HepG2 (cell line): Measurements from ENCODE around the gene RHAG.

Experiments
- CTCF ChIP-seq: sonication (generic); formaldehyde crosslinking; IDR thresholded peaks from 2 replicates; pipeline ENCODE4 v1.5.0; 2020; ENCODE audit warnings: mild to moderate bottlenecking, missing genetic modification reagents, moderate library complexity
- GABPA ChIP-seq, 2 experiments: IDR thresholded peaks; 2 replicates each; pipeline ENCODE4 v1.6.1; 2011 to 2016; ENCODE audit warnings: low read depth in 2 of 2, low read length in 1 of 2, missing biosample characterization in 1 of 2, missing genetic modification characterization in 1 of 2
- HNRNPH1 ChIP-seq: fragments of 200-400 bp; formaldehyde crosslinking; optimal IDR thresholded peaks from 2 replicates; pipeline ENCODE3; 2017; ENCODE audit warnings: mild to moderate bottlenecking, low read depth, low read length
- POLR2A ChIP-seq, 2 experiments: IDR thresholded peaks; 2 replicates each; pipeline ENCODE4 v1.6.1; 2011; ENCODE audit warnings: low read depth in 2 of 2, low read length in 2 of 2, mild to moderate bottlenecking in 1 of 2, moderate library complexity in 1 of 2; ENCODE audit not compliant: insufficient read depth in 1 of 2
- PREB ChIP-seq: sonication (generic); formaldehyde crosslinking; IDR thresholded peaks from 2 replicates; pipeline ENCODE4 v1.4.0; 2020; ENCODE audit warnings: missing genetic modification reagents
- RELA ChIP-seq: sonication (generic); formaldehyde crosslinking; IDR thresholded peaks from 2 replicates; pipeline ENCODE4 v1.4.0; 2020; ENCODE audit warnings: missing genetic modification reagents
- RFX5 ChIP-seq: IDR thresholded peaks from 2 replicates; pipeline ENCODE4 v1.6.1; 2011; ENCODE audit warnings: low read depth, low read length, improper control_type of control experiment
- TBX2 ChIP-seq: sonication (generic); formaldehyde crosslinking; IDR thresholded peaks from 2 replicates; pipeline ENCODE4 v1.5.0; 2020; ENCODE audit warnings: missing genetic modification reagents, mild to moderate bottlenecking, borderline replicate concordance
- YY1 ChIP-seq: IDR thresholded peaks from 2 replicates; pipeline ENCODE4 v1.6.1; 2011; ENCODE audit warnings: low read length, low read depth, moderate library complexity, mild to moderate bottlenecking; ENCODE audit not compliant: insufficient read depth, insufficient replicate concordance
- ZNF326 ChIP-seq: sonication (generic); formaldehyde crosslinking; IDR thresholded peaks from 2 replicates; pipeline ENCODE4 v1.4.0; 2020; ENCODE audit warnings: missing genetic modification reagents, borderline replicate concordance

GRCh38 chr6:49618257-49618656 is 18.4 kb downstream of the RHAG start:
- no peak for TF ChIP-seq YY1
- TF ChIP-seq RFX5: no peak
- no peak for TF ChIP-seq RELA (CRISPR knock-in tag)
- TF ChIP-seq POLR2A (IDR thresholded peaks at IDR 0.05; ENCODE audit: insufficient read depth in 1 of 2, low read depth in 2 of 2, low read length in 2 of 2): no peak
- TF ChIP-seq ZNF326 (CRISPR knock-in tag): no peak
- TF ChIP-seq GABPA (IDR thresholded peaks at IDR 0.05; ENCODE audit: low read depth, low read length): no peak
- TF ChIP-seq GABPA (CRISPR knock-in tag; IDR thresholded peaks at IDR 0.05; ENCODE audit: low read depth): no peak
- no peak for TF ChIP-seq PREB
- no peak for TF ChIP-seq HNRNPH1
- no peak for TF ChIP-seq TBX2 (CRISPR knock-in tag)
- TF ChIP-seq CTCF (CRISPR knock-in tag): no peak
